GM19372 (cell line): ENCODE data around the gene RRP1B.
A peak's percentile ranks its signal among the peaks of the same experiment; 100 is the strongest.
"Not testable (repeated sequence)": the region's sequence is repeated elsewhere in the genome, so short reads cannot be mapped to it uniquely, and the experiment has no call there.

ENCODE experiments used
- ATAC-seq: cut with Tn5 transposase; IDR thresholded peaks from one replicate; pipeline ENCODE4 v1.9.1; 2021; ENCODE audit warnings: mild to moderate bottlenecking, low read depth, moderate library complexity; ENCODE audit not compliant: unreplicated experiment

The RRP1B gene

DNA sequence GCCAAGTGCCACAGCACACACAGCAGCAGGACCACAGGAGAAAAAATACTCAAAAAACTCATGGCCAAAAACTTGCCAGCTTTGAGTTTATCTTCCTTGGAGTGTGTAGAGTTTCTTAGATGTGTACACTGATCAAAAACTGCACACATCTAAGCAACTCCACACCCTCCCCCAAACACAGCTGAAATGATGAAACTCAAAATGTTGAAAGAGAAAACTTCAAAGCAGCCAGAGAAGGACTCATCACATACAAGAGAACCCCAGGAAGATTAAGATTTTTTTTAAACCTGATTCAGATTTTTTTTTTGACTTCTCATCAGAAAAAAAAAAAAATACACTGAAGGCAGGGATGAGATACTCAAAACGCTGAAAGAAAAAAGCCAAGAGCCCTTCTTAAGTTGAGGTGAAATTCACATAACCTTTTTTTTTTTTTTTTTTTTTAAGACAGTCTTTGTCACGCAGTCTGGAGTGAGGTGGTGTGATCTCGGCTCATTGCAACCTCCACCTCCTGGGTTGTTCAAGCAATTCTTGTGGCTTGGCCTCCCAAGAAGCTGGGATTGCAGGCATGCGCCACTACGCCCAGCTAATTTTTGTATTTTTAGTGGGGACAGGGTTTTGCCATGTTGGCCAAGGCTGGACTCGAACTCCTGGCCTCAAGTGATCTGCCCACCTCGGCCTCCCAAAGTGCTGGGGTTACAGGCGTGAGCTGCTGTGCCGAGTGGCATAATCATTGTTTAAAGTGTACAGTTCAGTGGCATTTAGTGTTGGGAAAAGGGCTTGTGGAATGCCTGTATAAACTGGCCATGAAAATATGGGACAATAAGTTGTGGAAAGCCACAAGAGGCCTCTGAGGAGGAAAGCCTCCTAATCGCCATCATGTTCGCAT, 38.6 kb downstream of the RRP1B start:
- no peak for ATAC-seq

DNA sequence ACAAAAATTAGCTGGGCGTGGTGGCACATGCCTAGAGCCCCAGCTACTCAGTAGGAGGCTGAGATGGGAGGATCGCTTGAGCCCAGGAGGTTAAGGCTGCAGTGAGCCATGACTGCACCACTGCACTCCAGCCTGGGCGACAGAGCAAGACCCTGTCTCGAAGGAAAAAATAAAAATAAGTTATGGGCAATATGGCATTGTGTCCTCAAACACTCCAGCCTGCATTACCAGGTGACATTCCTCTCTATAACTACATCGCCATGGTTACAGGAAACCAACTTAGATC, 40.1 kb downstream of the RRP1B start:
- not testable (repeated sequence) for ATAC-seq

DNA sequence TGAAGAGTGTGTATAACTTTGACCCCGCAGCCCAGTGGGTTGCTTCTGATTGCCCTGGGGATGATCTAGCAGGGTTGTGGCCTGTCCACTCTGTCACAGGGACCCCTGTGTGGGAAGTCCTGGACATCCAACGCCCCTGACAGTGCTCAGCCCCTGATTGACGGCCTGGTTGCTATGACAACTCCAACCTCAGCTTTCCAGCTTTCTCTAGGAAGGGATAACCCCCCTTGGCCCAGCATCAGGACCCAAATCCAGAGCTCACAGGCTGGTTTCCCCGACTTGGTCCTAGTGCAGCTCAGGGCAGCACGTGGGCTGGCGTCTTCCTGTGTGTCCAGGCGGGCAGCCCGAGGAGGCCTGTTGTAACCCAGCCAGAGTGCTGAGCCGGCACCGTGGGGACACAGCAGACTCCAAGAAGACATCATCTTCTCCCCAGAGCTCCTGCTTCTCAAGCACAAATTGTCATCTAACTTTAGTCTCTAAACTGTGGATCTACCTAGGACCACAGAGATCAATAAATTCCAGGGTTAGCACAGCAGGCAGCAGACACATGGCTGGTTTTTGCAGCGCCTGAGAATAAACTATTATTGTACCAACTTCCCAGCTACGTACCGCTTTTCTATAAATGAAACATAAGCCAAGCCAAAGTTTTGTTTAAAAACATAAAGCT, 40.7 kb downstream of the RRP1B start:
- no peak for ATAC-seq

DNA sequence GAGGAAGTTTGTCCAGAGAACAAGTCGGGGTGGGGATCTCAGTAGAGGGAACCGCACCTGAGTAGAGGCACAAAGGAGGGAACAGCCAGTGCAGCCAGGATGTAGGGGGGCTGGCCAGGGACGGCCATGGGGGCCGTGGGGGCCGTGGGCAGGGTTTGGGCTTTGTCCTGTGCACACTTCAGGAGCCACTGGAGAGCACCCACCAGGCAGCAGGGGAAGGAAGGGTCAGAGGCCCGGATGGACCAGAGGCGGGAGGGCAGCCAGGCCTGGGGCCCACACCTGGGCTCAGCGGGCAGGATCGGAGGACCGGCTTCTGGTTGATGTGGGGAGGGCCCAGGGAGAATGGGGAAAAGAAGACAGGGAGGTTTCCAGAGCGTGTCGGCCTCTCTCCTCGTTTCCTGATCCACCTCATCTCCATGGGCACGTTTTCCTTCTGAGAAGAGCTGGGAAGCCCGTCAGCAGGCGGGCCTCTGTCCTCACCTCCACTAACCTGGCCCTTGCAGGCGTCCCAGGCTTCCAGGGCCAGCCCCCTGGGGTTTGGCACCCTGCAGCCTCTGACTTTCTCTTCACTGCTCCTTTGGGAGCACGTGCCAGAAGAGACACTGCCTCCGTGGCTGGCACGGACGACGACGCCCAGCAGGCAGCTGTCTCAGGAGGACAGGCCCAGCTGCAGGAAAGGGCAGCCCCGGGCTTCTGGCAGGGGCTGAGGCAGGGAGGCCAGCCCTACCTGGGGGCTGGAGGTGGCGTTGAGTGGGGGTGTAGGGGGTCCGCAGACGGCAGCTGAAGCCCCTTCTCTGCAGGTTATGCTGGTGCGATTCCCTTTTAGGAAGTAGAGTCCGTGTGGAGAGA, 42.8 kb downstream of the RRP1B start:
- ATAC-seq = no peak

DNA sequence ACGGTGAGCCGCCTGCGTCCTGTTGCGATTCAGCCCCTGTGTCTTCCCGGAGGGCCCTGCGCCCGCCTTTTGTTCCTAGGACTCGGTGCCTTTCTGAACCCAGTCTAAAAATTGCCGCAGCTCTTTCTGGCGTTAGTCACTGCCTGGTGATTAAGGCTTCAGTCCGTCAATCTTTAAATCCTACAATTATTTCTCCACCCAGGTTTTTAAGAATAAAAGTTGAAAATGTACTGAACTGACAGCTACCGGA, 43.4 kb downstream of the RRP1B start:
- no peak for ATAC-seq

DNA sequence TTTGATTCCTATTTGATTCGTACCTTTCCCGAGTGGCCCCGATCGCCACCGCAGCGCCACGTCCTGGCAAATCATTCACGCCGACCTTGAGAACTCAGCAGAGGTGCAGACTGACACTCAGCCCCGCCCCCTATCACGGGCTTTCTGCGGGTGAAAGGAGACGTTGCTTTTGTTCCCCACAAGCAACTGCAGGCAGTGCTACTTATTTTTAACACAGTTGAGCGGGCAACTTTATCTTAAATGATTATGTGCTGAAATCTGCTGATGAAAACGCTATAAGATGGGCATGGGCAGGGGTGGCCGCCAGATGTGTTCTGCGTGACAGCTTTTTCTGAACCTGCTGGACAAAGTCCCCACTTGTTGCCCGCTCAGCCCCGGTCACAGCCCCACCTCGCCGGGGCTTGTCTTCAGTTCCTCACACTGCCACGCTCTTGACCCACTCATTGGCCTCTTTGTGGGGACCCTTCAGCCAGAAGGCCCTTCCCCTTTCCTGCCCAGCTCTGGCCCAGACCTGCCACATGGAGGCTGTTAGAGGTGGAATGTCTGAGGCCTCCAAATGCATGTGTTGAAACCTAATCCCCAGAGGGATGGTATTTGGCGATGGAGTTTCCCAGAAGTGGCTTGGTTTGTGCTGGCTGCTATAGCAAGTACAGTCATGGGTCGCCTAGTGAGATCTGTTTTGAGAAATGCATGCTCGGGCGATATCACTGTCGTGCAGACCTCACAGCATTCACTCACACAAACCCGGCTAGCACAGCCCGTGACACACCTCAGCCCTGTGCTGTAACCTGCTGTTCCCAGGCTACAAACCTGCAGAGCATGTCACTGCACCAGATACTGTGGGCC, 43.9 kb downstream of the RRP1B start:
- ATAC-seq = no peak

DNA sequence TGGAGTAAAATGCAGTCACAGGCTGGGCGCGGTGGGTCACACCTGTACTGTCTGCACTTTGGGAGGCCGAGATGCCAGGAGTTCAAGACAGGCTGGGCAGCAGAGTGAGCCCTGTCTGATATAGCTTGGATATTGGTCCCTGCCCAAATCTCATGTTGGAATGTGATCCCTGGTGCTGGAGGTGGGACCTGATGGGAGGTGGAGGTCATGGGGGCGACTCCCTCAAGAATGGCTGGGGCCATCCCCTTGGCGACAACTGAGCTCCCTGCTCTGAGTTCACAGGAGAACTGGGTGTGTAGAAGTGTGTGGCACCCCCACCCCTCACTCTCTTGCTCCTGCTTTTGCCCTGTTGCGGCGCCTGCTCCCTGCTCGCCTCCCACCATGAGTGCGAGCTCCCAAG, 48.1 kb downstream of the RRP1B start:
- no peak for ATAC-seq

DNA sequence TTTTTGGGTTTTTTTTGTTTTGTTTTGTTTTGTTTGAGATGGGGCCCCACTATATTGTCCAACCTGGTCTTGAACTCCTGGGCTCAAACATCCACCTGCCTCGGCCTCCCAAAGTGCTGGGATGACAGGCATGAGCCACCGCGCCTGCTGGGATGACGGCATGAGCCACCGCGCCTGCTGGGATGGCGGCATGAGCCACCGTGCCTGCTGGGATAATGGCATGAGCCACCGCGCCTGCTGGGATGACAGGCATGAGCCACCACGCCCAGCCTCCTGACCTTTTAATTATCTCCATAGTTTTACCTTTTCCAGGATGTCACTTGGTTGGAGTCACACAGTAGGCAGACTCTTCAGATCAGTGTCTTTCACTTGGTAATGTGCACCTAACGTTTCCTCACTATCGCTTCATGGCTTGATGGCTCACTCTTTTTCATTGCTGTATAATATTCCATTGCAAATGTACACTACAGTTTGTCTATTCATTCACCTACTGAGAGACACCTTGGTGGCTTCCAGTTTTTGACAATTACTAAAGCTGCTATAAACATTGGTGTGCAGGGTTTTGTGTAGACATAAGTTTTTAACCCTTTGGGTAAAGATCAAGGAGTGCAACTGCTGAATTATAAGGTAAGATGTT, 49.5 kb downstream of the RRP1B start:
- no peak for ATAC-seq

DNA sequence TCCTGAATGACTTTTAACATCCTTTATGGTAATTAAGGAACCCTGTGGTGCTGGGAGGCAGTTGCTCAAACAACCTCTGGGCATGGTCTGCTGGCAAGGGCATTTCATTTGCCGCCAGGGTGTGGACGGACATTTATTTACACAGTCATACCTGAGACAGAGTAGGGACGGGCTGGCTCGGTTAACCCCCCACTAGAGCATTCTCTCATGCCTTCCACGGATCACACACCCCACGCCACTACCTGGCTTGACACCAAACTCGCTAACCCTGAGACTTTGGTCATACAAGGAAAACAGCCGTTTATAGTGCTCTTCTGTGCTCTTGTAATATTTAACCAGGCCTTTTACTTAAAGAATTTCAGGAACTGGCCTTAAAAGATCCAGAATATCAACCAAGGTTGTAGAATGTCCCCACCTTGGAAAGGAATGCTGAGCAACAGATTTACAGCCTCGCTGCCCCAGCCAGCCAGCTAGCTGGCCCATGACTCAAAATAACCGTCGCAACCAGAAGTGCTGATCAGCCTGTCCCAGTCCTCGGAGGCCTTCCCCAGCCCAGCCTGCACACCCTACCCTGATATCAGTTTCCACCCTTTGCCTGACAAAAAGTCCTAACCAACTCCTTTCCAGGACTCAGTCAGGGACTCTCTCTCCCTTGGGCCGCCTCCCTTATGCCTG, 53.0 kb downstream of the RRP1B start:
- ATAC-seq = no peak

DNA sequence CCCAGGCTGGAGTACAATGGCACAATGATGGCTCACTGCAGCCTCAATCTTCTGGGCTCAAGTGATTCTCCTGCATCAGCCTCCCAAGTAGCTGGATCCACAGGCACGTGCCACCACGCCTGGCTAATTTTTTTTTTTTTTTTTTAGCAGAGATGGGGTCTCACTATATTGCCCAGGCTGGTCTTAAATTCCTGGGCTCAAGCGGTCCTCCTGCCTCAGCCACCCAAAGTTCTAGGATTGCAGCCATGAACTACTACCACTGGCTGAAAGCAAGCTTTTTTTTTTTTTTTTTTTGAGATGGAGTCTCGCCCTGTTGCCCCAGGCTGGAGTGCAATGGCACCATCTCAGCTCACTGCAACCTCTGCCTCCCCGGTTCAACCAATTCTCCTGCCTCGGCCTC, 53.8 kb downstream of the RRP1B start:
- ATAC-seq = not testable (repeated sequence)

DNA sequence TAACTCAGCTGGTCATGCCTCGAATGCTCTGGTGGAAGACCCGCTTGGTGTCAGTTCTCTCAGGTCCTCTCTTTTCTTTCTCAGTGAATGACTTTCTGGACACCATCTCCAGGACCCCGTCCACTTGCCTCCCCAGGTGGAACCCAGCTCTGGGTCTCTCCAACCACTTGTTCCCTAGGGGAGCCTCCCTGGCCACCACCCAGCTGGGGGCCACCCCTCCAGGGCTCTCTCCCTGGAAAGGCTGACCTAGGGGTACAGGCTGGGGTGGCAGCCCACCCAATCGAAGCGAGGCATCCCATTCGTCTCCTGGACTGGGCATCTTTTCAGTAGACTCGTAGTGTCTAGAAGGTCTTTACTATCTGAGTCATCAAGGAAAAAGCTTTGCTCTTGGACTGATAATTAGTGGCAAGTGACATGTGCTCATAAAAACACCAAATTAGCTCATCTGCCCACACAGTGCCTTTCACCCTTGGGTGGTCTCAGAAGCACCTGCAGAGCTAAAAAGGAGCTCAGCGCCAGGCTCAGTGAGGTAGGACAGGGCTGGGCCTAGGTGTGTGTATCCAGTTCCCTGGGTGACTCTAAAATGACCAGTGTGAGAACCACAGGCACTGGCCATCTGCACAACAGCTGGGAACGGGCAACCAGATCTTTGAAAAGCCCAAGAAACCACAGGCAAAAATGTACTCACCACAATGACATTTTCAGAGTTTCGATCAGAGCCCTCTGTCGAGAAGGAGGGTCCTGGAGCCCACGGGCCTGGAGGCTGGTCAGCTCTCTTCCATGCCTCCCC, 57.2 kb downstream of the RRP1B start:
- ATAC-seq = no peak

DNA sequence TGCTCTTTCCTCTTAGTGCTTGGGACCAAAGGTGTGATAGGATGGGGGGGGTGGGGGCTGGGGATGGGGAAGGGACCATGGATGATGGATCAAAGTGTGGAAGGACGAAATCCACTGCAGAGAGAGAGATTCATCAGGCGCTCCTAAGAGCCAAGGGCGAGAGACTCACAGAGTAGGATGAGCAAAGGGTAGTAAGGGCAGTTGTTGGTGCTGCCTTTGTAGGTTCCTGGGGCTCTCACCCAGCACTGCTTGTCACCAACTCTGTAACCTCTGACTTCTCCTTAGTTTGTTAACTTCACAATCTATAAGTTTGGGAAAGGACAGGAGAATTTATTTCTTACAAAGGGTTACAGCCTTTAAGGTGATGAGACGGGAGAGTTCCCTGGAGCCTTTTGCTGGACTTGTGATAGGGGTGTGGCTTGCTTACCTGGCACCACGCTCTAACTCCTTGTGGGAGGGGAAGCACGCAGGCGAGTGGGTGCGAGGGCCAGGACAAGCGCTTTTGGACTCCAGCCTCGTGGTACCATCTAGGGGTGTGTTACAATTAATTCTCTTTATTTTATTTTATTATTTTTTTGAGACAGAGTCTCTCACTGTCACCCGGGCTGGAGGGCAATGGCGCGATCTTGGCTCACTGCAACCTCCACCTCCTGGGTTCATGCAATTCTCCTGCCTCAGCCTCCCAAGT, 58.0 kb downstream of the RRP1B start:
- ATAC-seq = no peak

DNA sequence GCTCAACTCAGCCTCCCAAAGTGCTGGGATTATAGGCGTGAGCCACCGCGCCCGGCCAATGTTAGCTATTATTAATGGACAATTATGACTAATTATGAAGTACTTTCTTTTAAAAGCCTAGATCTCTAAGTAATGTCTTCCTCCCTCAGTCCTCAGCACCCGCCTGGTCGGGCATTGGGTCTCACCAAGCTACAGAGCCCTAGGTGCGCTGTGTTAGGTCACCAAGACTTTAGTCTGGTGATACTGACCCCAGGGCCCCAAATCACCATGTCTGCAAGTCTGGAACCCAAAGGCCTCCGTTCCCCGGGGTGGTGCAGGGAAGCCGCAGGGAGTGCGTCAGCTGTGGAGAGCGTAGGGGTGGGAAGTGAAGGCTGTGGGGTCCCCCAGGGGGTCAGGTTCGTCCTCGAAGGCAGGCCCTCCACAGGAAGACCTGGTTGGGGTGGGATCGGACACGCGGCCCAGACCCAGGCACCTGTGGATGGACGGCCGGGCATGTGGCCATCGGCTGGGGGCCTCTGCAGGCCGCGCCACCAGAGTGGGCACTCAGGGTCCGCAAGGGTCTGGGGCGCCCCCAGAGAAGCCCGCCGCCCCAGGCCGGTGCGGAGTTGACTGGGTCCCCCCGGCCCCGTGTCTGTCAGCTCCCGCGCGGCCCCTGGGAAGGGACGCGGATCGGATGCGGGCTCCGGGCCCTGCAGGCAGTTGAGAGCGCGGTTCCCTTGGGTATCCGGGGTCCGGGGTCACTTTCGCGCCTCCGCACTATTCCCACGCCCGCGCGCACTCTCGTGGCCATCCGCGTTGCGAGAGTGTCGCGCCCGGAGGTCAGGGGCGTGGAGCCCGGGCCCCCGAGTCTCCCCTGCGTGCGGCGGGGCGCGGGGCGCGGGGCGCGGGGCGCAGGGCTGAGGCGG, 58.9 kb downstream of the RRP1B start:
- no peak for ATAC-seq

DNA sequence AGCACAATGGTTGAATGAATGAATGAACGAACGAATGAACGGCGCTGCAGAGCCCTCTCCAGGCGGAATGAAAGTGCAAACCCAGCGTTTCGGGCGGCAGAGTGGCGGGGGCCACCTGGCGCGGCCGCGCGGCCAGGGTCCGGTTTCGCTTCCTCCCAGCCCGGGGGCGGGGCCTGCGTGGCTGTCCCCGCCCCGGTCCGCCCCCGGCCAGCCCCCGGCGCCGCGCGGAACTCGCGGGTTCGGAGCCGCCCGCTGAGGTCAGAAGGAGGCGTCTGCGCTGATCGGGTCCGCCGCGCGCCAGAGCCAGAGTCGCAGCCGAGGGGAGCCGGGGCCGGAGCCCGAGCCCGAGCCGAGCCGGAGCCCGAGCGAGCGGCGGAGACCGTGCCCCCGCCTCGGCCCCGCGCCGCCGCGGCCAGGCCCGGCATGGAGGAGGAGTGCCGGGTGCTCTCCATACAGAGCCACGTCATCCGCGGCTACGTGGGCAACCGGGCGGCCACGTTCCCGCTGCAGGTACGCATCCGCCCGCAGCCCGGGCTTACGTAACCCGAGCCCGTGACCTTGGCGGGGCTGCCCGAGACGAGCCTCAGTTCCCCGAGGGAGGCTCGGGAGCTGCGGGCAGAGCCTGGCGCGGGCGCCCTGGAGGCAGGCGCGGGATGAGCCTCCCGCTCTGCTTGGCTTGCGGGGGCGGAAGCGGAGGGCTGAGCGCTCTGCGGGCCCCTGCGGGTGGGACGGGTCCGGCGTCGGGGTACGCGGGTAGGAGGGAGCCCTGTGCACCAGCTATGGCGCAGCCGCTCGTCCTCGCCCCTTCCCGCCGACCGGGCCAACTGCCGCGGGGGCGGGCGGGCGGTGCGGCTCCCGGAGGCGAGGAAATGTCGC, 59.8 kb downstream of the RRP1B start, which contains the start of gene PDXK:
TSS of gene PDXK (plus strand) at position 258 of the 876 bp plus-strand sequence. CDS start at position 424, 166 bp downstream.
- ATAC-seq = peak; percentile 66

DNA sequence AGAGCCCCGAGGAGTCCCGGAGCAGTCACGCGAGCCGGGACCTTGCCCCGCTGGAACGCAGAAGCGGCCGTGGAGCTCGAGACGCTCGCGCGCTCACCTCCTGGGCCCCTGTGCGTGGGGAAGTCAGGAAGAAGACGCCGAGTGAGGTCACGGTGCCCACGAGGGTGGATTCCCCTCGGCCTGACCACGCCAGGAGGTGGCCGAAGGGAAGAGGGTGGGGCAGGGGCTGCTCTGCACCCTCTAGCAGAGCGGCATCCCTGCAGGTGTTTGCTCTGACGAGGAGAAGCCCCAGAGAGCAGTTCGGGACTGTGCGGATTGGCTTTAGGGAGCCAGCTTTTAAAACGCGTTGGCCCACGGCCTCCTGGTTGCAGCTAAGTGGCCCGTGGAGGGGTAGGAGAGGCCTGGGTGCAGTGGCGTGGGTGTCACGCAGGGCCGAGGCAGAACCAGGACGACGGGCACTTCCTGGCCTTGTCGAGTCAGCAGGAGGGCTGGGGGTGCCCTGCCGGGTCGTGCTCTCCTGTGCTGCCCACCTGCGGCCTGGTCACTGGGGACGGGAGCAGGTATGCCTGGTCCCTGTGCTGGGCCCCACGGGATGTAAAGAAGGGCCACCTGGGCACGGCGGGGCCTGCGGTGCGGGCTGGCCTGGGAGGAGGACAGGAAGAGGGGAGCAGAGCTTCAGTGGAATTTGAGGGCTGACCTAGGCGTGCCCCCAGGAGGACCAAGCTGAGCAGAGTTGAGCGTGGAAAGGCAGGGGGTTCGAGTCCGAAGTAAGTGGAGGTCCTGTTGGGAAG, 60.6 kb downstream of the RRP1B start:
- no peak for ATAC-seq
